HG02642 (cell line): ENCODE measurements around the gene NSRP1.
"Not testable (repeated sequence)": the region's sequence is repeated elsewhere in the genome, so short reads cannot be mapped to it uniquely, and the experiment has no call there.

ENCODE experiments used
- ATAC-seq: cut with Tn5 transposase; IDR thresholded peaks from one replicate; pipeline ENCODE4 v1.9.1; 2021; ENCODE audit warnings: mild to moderate bottlenecking; ENCODE audit not compliant: unreplicated experiment, poor library complexity

Gene NSRP1, protein sequence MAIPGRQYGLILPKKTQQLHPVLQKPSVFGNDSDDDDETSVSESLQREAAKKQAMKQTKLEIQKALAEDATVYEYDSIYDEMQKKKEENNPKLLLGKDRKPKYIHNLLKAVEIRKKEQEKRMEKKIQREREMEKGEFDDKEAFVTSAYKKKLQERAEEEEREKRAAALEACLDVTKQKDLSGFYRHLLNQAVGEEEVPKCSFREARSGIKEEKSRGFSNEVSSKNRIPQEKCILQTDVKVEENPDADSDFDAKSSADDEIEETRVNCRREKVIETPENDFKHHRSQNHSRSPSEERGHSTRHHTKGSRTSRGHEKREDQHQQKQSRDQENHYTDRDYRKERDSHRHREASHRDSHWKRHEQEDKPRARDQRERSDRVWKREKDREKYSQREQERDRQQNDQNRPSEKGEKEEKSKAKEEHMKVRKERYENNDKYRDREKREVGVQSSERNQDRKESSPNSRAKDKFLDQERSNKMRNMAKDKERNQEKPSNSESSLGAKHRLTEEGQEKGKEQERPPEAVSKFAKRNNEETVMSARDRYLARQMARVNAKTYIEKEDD

GRCh38 chr17:30116661-30117551, at the start of gene NSRP1:
Gene NSRP1 (plus strand): TSS chr17:30116816. CDS start chr17:30116844, 28 bp downstream.
- peak; percentile 92 for ATAC-seq

DNA sequence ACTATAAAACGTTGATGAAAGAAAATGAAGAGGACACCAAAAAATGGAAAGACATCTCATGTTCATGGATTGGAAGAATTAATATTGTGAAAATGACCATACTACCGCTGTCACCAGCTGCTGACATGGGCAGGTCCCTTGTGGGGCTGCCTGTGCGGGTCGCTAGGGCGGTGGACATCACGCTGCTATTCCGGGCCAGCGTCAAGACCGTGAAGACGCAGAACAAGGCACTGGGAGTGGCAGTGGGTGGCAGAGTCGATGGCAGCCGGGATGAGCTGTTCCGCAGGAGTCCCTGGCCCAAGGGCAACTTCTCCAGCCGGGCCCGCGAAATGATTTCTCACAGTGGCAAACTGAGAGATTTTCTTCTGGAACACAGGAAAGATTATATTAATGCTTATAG, 48.2 kb upstream of the NSRP1 start:
- ATAC-seq = no peak

DNA sequence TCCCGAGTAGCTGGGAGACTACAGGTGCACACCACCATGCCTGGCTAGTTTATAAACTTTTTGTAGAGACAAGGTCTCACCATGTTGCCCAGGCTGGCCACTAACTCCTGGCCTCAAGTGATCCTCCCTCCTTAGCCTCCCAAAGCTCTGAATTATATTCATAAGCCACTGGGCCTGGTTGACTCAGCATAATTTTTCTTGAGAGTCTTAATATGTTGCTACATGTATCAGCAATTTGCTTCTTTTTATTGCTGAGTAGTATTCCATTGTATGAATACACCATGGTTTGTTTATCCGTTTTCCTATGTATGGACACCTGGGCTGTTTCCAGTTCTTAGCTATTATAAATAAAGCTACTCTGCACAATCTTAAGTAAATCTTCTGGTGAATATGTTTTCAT, 42.4 kb upstream of the NSRP1 start:
- ATAC-seq = no peak

DNA sequence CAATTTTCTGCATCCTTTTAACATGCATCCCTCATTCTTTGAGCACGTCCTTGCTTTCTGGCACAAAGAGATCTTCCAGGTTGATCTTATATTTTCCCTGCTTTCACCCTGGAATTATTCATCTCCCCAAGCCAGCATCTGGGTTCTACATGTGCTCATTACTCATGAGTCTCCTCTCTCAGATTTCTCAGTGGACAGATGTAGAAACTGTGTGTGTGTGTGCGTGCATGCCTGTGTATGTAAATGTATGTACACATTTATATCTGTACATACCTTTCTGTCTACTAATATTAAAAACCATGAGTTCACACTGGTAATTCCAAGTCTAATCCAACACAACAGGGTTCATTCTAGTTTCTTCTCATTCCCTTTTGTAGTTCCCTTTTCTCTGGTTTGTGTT, 41.9 kb upstream of the NSRP1 start:
- no peak for ATAC-seq

GRCh38 chr17:30082773-30083172, 33.8 kb upstream of the NSRP1 start:
- no peak for ATAC-seq

DNA sequence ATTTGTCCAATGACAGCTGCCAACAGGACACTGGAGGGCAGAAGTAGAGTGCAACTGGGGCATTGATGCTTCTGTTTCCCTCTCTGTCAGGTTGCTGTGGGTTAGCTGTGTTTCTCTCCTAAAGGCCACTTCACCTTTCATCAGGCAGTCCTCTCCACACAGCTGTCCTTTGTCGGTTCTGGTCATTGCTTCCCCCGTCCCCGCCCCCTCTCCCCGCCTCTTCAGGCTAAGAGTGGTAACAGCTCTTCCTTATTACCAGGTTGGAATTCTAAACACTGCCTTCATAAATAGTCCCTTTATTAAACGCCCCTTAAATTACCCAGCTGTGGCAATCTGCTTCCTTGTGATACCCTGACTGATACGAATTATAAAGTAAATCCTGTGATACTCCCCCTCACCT, 31.8 kb upstream of the NSRP1 start:
- no peak for ATAC-seq

DNA sequence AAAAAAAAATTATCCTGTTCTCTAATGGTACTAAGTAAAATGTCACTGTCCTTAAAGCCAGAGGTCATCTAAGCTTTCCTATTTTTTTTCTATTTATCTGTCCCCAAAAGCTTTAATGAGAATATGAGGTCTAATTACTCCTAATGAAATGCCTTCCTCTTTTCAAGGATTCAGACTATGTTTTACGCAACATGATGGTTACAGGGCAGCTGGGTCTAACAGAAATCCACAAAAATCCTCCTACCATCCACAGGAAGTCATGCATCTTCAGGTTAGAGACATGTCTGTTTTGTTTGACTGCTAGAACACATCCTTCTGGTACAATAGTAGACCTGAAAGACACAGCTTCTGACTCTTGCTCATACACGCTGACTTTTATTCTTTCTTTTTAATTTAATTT, 29.7 kb upstream of the NSRP1 start:
- ATAC-seq = no peak

- not testable (repeated sequence) for ATAC-seq
Measured at GRCh38 chr17:30087431-30087830, 29.2 kb upstream of the NSRP1 start.

DNA sequence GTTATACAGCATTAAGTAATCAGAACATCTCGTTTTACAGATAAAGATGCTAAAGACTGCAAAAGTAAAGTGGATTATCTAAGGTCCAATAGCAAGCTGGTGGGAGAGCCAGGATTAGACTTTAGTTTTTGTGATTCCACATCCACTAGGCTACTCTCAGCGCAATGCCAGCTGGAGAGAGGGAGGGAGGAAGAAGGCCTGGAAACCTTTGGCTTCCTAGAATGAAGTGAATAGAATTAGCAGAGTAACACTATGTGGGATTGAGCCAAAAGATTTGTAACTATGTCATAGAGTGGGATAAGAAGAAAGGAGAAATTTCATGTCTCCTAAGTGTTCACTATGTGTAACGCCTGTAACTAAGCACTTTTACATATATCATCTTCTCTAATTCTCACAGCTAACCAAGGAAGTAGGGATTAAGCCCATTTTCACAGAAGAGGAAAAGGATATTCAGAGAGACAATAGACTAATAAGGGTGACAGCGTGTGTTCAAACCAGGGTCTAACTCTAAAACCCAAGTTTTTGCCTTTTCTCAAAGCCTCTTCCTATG, 25.4 kb upstream of the NSRP1 start:
- ATAC-seq = no peak

DNA sequence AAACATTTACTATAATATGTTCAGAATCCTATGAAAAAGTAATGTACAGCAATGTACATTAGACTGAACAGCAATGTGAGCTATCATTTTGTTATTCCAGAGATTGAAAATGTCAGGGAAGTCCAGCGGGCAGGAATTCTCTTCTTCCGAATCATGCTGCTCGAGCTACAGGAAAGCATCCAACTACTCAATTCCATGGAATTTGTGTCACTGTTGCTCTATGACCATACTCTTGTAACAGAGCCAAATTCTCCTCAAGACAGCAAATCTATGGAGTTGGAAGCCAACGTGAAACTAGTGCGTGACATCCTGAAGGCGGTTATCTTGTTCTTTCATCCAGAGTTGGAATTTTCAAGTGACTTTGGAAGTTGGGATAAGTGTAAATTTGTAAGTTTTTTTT, 24.8 kb upstream of the NSRP1 start:
- ATAC-seq = no peak

GRCh38 chr17:30092886-30093285, 23.7 kb upstream of the NSRP1 start:
- no peak for ATAC-seq

GRCh38 chr17:30093463-30094147, 23.0 kb upstream of the NSRP1 start:
- ATAC-seq = no peak

GRCh38 chr17:30095507-30096244, 20.9 kb upstream of the NSRP1 start:
- ATAC-seq = no peak

GRCh38 chr17:30101686-30102390, 14.8 kb upstream of the NSRP1 start:
- ATAC-seq = no peak

GRCh38 chr17:30103921-30104320, 12.7 kb upstream of the NSRP1 start:
- ATAC-seq = no peak

DNA sequence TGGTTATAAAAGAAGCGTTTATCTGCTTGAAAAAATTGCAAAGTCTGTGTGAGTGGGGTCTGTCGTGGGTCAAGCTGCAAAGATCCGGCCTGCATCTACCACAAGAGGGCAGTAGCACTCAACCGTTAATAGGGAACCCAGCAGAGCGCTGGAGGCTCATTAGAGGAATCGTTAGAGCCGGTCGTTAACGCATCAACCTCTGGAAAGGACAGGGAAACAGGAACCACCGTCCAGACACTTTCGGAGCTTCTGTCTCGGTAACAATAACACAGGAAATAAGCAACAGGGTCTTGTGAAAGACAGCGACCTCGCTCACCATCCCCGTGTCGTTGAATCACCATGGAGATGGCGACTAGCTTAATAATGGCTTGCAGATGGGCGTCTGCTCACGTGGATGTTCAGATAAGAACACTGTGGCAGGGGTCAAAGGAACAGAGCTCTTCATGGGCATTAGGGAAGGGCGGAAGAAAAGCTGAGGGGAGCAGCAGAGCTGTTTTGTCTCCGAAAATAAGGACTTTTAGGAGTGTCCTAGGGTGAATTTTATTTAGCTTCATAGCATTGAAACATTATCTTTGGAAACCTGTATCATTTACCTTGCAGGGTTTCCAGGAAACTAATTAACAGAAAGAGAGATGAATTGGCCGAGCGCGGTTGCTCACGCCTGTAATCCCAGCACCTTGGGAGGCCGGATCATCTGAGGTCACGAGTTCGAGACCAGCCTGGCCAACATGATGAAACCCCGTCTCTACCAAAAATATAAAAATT, 11.9 kb upstream of the NSRP1 start:
- peak; percentile 75 for ATAC-seq

DNA sequence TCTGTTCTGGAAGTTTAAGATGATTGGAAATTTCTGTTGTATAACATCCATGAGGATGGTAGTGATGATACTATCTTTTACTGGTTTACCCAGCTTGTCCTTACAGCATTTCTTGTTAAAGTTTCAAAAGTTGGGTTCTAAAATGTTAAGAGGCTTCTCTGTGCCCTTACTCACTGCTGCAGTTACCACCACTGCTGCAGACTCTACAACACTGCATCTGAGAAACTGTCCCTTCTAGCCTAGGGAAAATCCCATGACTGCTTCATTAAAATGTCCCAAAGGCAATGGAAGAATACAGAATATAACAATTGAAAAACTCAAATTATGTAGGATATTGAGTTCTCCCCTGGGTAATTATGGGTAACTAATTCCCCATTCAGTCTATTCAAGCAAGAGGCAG, 3.8 kb upstream of the NSRP1 start:
- no peak for ATAC-seq

- ATAC-seq = no peak
Measured at GRCh38 chr17:30113213-30113612, 3.4 kb upstream of the NSRP1 start.
